ENCODE measurements around the gene GPC3. TPM values are rescaled to one million over a fixed set of nuclear protein-coding genes. Genes with fewer than 3 reads are reported as not detected.

Gene GPC3
- polyA plus RNA-seq, 1 of the 3 experiments (the other 2 are of a cell fraction): 1.4 TPM

GRCh38 chrX:133645977-133646718 is 339.2 kb downstream of the GPC3 start:
- Histone ChIP-seq H3K27me3 (ENCODE audit: insufficient read depth) (peaks cover 7% of the 10 kb centered on the region; the same call in 1 of the 2 replicates), H3K27ac (ENCODE audit: low read depth in 2 of 2, low read length in 1 of 2) (no peak overlapping the region), H3K4me1 (ENCODE audit: control insufficient read depth in 1 of 2, insufficient read depth in 2 of 2, low read depth in 1 of 2, low read length in 1 of 2) (no peaks in the 10 kb centered on the region), H3K4me2 (no peak overlapping the region), H3K9me2 (no peaks in the 10 kb centered on the region), H3K36me3 (replicated peaks in 1 of 2; ENCODE audit: control insufficient read depth in 1 of 2, insufficient read depth in 2 of 2, low read length in 1 of 2) (no peaks in the 10 kb centered on the region), H2AFZ (ENCODE audit: low read depth) (no peak overlapping the region; the same call in 1 of the 2 replicates), H4K20me1 (ENCODE audit: insufficient read depth) (no peaks in the 10 kb centered on the region), H3K4me3 (ENCODE audit: low read depth in 2 of 2, low read length in 1 of 2) (no peak overlapping the region), H3K79me2 (ENCODE audit: insufficient read depth) (no peaks in the 10 kb centered on the region), H3F3A (replicated peaks; ENCODE audit: insufficient read depth) (no peaks in the 10 kb centered on the region), H3K9me3 (no peaks in the 10 kb centered on the region), H3K9ac (no peak overlapping the region)
- POLR2A ChIA-PET: no interaction called here
- TF ChIP-seq MEF2A (IDR thresholded peaks at IDR 0.05; ENCODE audit: borderline replicate concordance, low read depth) (no peak), FOXJ3 (CRISPR knock-in tag; IDR thresholded peaks at IDR 0.05) (no peak)
- WGBS (ENCODE audit: low lambda C conversion rate): 6% methylated on average over 5 of the region's 5 CpGs
- CTCF ChIA-PET: interaction anchor here (2.8 kb wide), 1 partner anchor 24 kb away, joined by 15 read pairs; no protein-coding TSS in a partner anchor
- no peak for DNase-seq

- no peak overlapping the region; the same call in 1 of the 2 replicates for H2AFZ ChIP-seq (ENCODE audit: low read depth)
- 17% methylated on average over 6 of the region's 6 CpGs for WGBS (ENCODE audit: low lambda C conversion rate)
- DNase-seq: no peak
Measured at GRCh38 chrX:133645256-133645655, 340.1 kb downstream of the GPC3 start.

More at GRCh38 chrX:133645256-133645655, 340.1 kb downstream of the GPC3 start:
- Histone ChIP-seq H3F3A (replicated peaks; ENCODE audit: insufficient read depth) (no peaks in the 10 kb centered on the region), H3K4me2 (no peak overlapping the region), H3K79me2 (ENCODE audit: insufficient read depth) (no peaks in the 10 kb centered on the region), H3K4me3 (ENCODE audit: low read depth in 2 of 2, low read length in 1 of 2) (no peak overlapping the region), H3K36me3 (replicated peaks in 1 of 2; ENCODE audit: control insufficient read depth in 1 of 2, insufficient read depth in 2 of 2, low read length in 1 of 2) (no peaks in the 10 kb centered on the region), H4K20me1 (ENCODE audit: insufficient read depth) (no peaks in the 10 kb centered on the region), H3K27me3 (ENCODE audit: insufficient read depth) (peaks cover 9% of the 10 kb centered on the region; the same call in 1 of the 2 replicates), H3K9me3 (no peaks in the 10 kb centered on the region), H3K4me1 (ENCODE audit: control insufficient read depth in 1 of 2, insufficient read depth in 2 of 2, low read depth in 1 of 2, low read length in 1 of 2) (no peaks in the 10 kb centered on the region), H3K9me2 (no peaks in the 10 kb centered on the region), H3K9ac (no peak overlapping the region), H3K27ac (ENCODE audit: low read depth in 2 of 2, low read length in 1 of 2) (no peak overlapping the region)
- ChIA-PET CTCF (no interaction called here), POLR2A (no interaction called here)
- no peak for TF ChIP-seq MAX (IDR thresholded peaks at IDR 0.05; ENCODE audit: low read depth)
- TF ChIP-seq GABPA (IDR thresholded peaks at IDR 0.05; ENCODE audit: low read depth): no peak
- no peak for TF ChIP-seq IRF3 (IDR thresholded peaks at IDR 0.05; ENCODE audit: low read depth, low read length)
- TF ChIP-seq NFIC (IDR thresholded peaks at IDR 0.05; ENCODE audit: borderline replicate concordance): no peak
- TF ChIP-seq FOXM1 (IDR thresholded peaks at IDR 0.05; ENCODE audit: low read depth): no peak
- no peak for TF ChIP-seq USF1 (IDR thresholded peaks at IDR 0.05; ENCODE audit: borderline replicate concordance, low read depth)

Data from SK-N-SH (cell line).